BJ (cell line): ENCODE results near the gene LPCAT1. TPM values are rescaled to one million over a fixed set of nuclear protein-coding genes. Genes with fewer than 3 reads are reported as not detected.

ENCODE experiments used
- CTCF ChIA-PET: fragments of 350-600 bp; formaldehyde crosslinking; extraction: SDS; loops from one replicate; lab custom pipeline; 2021; ENCODE audit warnings: antibody characterized with exemption, inconsistent platforms; lab: Yijun Ruan, JAX
- POLR2A ChIA-PET: fragments of 300-600 bp; sonication (Branson Sonifier 250); formaldehyde crosslinking; extraction: SDS; loops from one replicate; lab custom pipeline; 2021; ENCODE audit warnings: antibody characterized with exemption; lab: Charles Lee
- DNase-seq: peaks from one replicate; pipeline ENCODE4 v3.0.0-alpha.2; 2011; ENCODE audit warnings: low read depth
- H3K27me3 ChIP-seq: 2 replicates; pipeline ENCODE4 v1.6.0; 2011; ENCODE audit warnings: low read length; ENCODE audit not compliant: control insufficient read depth, insufficient read depth
- H3K36me3 ChIP-seq: 2 replicates; pipeline ENCODE4 v1.5.1; 2011; ENCODE audit warnings: low read length; ENCODE audit not compliant: control insufficient read depth, insufficient read depth
- H3K4me3 ChIP-seq: 2 replicates; pipeline ENCODE4 v1.5.1; 2011; ENCODE audit warnings: low read depth, mild to moderate bottlenecking, control low read depth, low read length
- CTCF ChIP-seq: IDR thresholded peaks from 2 replicates; pipeline ENCODE4 v1.5.1; 2011; ENCODE audit warnings: low read depth, mild to moderate bottlenecking, control low read depth, inconsistent platforms, low read length, moderate library complexity; ENCODE audit not compliant: insufficient read depth
- polyA plus RNA-seq: library from polyadenylated mRNA; depleted of rRNA; stranded (reverse); fragments of >200 nt; gene quantifications from 2 replicates; pipeline ENCODE4 v1.2.3, GENCODE V29; 2011

The LPCAT1 gene
- polyA plus RNA-seq, 1 experiment: 14.3 TPM

DNA sequence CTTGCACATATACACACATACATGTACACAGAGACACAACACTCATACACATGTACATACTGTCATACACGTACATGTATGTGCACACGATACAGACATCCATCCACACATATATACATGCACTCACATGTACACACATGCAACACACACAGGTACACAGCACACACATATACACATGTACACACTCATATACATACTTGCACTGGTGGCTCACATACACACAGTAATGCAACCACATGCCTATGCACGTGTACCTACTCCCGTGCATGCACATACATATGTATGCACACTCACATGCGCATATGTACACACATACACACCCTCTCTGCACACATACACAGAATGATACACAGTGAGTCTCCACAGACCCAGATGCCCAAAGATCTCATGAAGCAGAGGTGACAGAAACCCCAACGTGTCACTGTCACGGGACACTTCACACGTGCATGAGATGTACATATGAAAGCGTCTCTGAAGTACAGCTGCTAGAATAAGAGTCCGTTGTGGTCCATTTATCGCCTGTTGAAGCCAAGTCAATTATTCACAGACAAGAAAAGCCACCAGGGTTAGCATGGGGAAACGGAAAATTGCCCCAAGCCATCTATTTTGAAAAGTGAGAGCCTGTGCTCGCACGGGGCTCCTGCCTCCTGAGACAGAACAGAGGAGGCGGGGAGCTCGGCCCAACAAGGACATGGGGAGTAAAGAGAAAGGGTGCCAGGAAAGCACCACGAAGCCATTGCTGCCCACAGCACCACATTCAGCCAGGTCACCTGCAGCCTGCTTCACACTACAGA lies 24.9 kb downstream of the LPCAT1 start:
- Histone ChIP-seq H3K27me3 (no peaks in the 10 kb centered on the region), H3K36me3 (peaks cover 11% of the 10 kb centered on the region), H3K4me3 (no peak overlapping the region)
- TF ChIP-seq CTCF: no peak
- ChIA-PET CTCF (no interaction called here), POLR2A (no interaction called here)
- DNase-seq: no peak

DNA sequence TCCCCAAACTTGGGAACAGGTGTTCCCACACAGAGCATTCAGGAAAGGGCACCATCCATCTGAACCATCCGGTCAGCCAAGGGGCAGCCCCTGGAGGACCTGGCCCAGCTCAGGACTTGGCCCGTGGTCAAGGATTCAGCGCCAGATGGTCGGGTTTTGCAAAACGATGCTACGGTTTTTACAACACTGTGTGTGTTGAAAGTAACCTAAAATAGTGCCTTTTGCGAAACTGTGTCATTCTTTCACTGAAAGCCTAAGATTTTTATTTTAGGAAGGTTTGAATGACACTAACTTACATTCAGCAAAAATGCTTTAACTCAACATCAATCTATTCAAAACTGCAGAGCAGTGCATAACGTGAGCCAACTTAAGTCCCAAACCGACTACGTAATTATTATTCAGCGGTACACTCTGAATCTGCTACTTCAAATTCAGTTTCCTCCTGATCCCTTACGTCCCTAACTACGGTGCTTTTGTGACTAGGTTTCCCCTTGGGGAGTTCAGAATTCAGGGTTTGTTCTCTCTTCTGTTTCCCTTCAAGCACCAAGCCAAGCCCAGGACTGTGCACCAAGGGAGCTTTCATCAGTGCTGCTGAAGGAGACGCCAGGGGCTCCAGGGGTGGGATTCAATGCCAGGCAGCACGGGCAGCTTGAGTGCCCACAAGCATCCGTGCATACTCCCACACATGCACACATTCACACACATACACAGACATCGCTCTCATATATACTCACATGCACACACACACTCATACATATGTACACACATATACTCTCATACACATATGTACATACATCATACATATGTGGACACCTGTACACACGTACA lies 25.8 kb downstream of the LPCAT1 start:
- POLR2A ChIA-PET: no interaction called here
- H3K4me3 ChIP-seq: no peak overlapping the region
- H3K27me3 ChIP-seq: no peaks in the 10 kb centered on the region
- CTCF ChIA-PET: interaction anchor here (1.4 kb wide), 1 partner anchor 18 kb away, joined by 4 read pairs; no protein-coding TSS in a partner anchor
- TF ChIP-seq CTCF: no peak
- DNase-seq: no peak
- H3K36me3 ChIP-seq: peaks cover 17% of the 10 kb centered on the region

DNA sequence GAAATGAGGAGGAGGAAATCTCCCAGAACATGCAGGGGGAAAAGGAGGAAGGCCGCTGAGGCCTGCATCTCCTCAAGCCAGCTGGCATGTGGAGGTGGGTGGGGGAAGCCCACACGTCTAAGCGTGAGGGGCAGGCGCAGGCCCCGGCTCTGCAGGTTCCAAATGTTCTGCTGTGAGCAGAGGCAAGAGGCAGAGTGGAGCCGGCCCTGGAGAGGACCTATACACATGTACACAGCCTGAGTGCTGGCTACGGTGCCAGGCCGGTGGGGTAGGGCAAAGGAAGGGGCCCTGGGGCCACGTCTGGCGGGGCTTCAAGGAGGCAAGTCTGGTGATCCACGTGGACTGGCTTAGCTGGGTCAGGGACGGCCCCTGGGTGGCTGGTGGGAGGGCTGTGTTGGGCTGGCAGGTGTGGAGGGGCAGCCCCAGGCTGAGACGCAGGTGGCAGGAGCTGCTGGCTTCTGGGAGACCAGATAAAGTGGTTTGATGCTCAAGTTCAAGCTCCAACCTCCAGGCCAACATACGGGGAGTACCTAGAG lies 26.4 kb downstream of the LPCAT1 start:
- ChIA-PET POLR2A (no interaction called here), CTCF (interaction anchor here (1.4 kb wide), 1 partner anchor 17 kb away, joined by 4 read pairs; no protein-coding TSS in a partner anchor)
- H3K36me3 ChIP-seq: peaks cover 23% of the 10 kb centered on the region
- no peak for DNase-seq
- TF ChIP-seq CTCF: no peak
- H3K4me3 ChIP-seq: no peak overlapping the region
- no peaks in the 10 kb centered on the region for H3K27me3 ChIP-seq

GRCh38 chr5:1495525-1495897 lies 28.2 kb downstream of the LPCAT1 start:
- POLR2A ChIA-PET: no interaction called here
- Histone ChIP-seq H3K27me3 (no peaks in the 10 kb centered on the region), H3K36me3 (peaks cover 23% of the 10 kb centered on the region), H3K4me3 (no peak overlapping the region)
- CTCF ChIA-PET: no interaction called here
- no peak for DNase-seq
- TF ChIP-seq CTCF: no peak

GRCh38 chr5:1494780-1495524 lies 28.8 kb downstream of the LPCAT1 start:
- no peak for DNase-seq

More at GRCh38 chr5:1494780-1495524, 28.8 kb downstream of the LPCAT1 start:
- Histone ChIP-seq H3K27me3 (no peaks in the 10 kb centered on the region), H3K4me3 (no peak overlapping the region), H3K36me3 (peaks cover 26% of the 10 kb centered on the region)
- ChIA-PET CTCF (no interaction called here), POLR2A (no interaction called here)
- no peak for TF ChIP-seq CTCF
